GM19025 (cell line): ENCODE data around the gene SLC6A9.

Source experiments
- ATAC-seq: cut with Tn5 transposase; IDR thresholded peaks from one replicate; pipeline ENCODE4 v1.9.1; 2021; ENCODE audit warnings: mild to moderate bottlenecking, low read depth, moderate library complexity; ENCODE audit not compliant: unreplicated experiment

The SLC6A9 gene

DNA sequence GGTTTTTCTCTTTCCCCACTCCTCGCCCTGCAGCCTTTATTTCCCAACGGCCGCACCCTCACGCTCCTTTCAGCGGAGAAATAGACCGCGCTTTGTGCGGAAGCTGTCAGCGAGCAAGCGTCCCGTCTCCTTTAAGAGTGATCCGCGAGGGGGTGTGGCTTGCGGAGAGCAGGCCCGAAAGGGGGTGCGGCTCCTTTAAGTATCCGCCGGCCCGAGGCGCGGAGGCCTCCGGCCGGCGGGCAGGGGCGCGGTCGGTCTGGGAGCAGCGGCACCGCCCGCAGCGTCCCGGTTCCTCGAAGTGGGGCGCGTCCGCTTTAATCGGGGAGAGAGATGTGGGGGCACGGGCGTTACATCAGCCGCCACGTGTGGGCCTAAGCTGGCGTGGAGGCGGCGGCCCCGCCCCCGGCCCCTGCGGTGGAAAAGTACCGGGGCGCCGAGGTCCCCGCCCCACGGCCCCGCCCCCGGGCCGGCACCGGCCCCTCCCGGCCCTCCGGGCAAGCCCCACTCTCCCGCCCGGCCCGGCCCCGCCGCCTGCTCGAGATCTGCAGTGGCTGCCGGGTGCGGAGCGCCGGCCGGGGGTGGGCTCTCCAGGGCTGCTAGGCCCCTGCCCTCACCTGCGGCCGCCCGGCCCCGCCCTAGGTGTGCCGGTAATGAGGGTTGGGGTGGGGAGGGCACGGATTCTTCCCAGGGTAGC, 1.2 kb downstream of the SLC6A9 start:
- peak; percentile 80 for ATAC-seq

GRCh38 chr1:44029260-44029910, 1.9 kb downstream of the SLC6A9 start:
- peak; percentile 6 for ATAC-seq

DNA sequence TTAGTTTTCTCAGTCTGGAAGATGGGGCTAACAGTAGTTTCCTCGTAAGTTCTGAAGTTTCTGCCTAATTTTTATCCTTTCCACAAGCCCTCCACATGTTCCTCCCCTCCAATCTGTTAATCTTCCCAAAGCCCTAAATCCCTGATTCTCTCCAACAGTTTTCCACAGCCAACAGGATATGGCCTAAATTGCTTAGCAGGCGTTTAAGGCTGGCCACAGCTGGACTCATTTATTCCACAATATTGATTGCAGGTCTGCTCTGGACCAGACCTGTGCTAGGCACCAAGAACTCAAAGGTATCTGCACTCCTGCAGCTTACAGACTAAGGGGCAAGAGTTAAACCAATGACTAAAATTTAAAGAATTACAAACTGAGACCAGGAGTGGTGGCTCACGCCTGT, 3.9 kb downstream of the SLC6A9 start:
- no peak for ATAC-seq

DNA sequence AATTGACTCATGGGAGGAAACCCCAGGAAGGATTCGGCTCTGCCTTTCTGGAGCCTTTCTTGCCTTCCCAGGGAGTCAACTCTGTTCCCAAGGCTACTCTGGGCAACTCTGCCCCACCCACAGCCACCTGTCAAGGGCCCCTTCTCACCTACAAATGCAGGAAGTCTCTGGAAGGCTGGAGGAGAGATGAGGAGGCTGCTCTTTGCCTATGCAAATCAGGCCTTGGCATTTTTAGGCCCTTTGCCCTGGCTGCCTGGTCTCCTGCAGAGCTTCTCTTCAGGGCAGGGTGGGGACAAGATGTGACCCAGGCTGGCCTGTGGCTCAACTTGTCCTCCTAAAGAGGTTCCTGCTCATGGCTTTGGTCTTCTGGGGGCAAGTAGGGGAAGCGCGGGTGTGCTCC, 5.4 kb downstream of the SLC6A9 start:
- ATAC-seq = no peak

DNA sequence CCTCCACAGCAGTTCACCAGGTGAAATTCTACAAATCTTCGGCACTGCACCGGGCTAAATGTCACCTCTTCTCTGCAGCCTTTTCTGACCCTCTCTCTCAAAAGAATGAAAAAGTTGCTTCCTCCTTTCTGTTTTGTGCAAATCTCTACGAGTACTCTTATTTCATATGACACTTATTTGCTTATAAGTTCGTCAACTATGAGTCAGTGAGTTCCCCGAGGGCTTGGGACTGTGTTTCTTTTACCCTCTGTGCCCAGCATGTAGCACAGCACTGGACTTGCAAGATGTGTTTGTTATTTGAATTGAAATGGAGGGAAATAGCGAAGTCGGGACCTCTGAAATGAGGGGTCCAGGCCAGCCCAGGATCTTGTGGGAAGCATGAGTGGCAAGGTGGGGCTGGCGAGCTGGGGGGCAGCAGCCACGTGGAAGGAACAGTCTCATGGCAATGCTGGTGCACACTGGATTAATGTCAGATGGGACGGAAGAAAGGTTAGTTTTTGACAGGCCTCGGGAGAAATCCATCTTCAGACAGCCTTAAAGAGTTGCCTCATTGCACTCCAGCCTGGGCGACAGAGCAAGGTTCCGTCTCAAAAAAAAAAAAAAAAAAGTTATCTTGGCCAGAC, 6.2 kb downstream of the SLC6A9 start:
- ATAC-seq = no peak

- no peak for ATAC-seq
These were observed 7.0 kb downstream of the SLC6A9 start for GRCh38 chr1:44024031-44024902.

GRCh38 chr1:44021581-44022321, 9.5 kb downstream of the SLC6A9 start:
- no peak for ATAC-seq

DNA sequence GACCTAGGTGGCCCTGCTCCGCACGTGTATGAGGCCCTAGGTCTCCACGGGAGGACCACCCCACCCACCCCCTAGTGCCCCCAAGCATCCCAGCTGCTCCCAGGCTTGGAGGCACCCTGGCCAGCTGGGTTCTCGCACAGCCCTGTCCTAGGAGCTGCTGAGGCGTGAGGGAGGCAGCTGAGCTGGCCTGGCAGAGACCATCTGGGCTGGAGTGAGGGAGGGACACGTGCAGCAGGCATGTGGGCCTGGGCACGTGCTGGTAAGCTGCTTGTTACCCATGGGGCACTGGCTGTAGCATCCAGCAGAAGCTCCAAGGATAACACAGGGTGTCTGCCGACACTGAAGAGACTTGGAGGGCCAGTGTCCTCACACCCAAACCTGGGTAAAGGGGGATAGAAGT, 10.1 kb downstream of the SLC6A9 start:
- no peak for ATAC-seq

DNA sequence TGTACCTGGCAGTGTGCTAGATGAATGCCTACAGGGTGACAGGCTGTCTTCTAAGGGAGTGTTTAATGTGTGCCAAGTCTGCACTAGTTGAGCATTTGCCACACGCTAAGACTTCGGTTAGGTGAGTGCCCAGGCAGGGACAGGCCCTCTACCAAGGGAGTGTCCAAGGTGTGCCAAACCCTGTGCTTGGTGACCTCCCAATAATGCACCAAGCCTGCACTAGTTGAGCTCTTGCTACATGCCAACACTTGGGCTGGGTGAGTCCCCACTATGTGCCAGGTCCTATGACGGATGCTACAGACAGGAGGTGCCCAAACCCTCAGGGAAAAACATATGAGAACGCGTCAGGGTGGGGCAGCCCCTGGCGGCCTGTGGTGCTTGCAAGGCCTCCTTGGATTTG, 10.8 kb downstream of the SLC6A9 start:
- no peak for ATAC-seq

DNA sequence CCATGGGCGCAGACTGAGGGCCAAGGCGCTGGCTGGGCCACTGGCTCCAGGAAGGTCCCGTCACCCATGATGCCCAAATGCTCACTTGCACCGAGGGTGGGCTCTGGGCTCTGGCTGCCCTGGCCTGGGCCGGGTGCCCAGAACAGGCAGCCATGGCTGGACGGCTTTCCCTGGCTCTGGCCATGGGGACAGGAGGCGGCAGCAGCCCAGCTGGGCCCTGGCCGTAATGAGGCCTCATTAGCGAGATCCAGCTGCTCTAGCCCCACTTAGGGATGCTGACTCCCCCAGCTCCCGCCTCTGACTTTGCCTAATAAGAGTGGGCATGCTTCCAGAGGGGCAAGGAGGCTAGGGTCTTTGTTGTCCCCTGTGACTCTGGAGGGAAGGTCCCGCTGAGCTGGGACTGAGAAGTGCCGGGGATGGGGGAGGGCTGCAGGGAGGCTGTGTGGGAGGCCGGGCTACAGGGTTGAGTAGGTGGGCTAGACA, 11.8 kb downstream of the SLC6A9 start:
- no peak for ATAC-seq

DNA sequence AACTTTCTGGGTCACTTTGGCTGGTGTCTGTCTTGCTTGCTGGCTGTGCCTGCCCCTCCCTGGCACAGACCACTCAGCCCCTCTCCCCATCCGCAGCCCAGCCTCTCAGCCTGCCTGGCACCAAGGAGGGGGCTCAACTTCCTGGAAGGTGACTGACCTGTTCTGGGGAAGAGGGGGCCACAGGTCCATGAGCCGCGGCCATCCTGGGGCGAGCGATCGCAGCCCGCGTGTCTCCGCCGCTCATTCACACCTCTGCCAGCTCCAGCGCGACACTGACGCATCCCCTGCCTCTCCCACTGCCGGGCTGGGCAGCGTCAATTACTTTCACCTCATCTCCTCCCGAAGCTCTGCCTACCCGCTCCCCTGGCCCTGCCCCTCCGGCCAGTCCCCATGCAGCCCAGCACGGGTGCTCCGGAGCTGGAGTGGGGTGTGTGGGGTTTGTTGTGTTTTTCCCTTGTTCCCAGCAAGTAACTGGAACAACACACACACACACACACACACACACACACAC, 14.3 kb downstream of the SLC6A9 start:
- no peak for ATAC-seq

- no peak for ATAC-seq
These were observed 15.0 kb downstream of the SLC6A9 start for GRCh38 chr1:44016041-44016889.

DNA sequence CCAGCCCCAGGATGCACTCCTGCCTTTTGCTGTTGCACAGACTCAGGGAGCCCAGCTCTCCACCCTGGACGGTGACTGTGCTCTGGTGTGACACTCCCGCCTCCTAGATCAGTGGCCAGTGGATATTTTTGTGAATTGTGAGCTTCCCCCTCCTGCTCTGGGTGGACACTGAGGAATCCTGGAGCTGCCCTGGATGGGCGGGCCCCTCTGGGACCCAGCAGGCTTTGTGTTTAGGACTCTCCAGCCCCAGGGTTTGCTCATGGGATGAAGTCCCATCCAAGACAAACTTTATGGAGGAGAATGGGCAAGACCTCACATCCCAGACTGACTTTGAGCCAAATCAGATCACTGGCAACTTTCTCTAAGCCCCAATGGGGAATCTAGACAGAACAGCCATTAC, 16.1 kb downstream of the SLC6A9 start:
- ATAC-seq = no peak

GRCh38 chr1:44014365-44015104, 16.7 kb downstream of the SLC6A9 start:
- ATAC-seq = no peak

DNA sequence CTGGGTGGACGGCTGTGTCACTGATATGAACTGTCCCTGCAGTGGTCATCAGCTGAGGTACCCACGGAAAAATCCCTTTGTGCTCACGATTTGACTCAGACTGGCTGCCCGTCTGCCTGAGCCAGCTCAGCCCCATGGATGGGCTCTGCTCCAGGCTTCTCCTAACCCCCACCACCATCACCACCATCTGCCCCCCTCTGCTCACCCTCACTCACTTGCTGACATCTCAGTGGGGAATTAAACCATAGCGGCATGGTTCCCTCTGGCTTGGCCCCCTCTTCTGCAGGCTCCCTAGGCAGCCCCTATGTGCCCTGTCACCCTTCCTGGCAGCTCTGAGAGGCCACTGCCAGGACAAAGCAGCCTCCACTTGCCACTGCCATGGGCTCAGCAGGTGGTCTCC, 17.3 kb downstream of the SLC6A9 start:
- ATAC-seq = no peak

DNA sequence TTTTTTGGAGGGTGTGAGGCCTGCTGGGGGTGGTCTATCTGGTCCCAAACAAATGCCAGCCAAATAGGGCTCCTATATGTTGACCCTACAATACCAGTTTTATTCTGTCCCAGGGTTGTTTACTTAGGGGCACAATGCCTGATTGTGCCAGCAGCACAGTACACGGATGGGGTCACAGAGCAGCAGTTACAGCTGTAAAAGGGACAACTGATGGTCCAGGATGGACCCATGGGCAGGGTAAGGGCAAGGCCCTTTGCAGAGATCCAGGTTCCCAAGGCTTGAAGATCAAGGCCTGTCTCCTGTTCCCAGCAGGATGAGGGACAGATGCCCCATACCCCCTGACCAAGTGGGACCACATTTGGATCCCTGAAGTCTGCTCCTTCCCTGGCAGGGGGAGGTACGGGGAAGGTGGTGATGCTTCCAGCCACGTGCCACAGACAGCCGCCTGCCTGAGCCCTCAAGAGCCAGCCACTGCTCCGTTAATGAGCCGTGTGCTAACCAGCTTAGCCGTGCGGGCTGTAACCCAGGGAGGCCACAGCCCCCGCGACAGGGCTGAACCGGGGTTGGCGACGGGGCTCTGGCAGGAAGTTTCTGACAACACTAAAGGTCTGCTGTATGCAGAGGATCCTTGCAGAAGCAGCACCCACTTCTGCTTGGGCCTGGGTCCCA, 18.2 kb downstream of the SLC6A9 start:
- ATAC-seq = no peak

DNA sequence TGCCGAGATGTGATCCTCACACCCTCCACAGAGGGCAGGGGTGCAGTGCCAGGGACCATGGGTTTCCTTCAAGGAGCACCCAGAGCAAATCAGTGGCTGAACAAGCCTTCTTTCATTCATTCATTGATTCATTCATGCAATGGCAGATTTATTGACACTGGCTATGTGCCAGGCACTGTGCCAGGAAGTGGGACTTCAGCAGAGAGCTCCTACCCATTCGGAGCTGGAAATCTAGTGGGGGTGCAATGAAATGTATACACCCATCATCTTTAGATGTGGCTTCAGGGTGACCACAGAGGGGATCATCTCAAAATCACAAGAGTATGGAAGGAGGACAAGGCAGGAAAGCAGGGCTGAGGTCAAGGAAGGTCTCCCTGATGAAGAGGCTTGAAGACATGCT, 18.9 kb downstream of the SLC6A9 start:
- no peak for ATAC-seq

GRCh38 chr1:44010935-44011471, 20.3 kb downstream of the SLC6A9 start:
- ATAC-seq = no peak
